ENCODE measurements around the gene ROCK2.

Gene ROCK2

DNA sequence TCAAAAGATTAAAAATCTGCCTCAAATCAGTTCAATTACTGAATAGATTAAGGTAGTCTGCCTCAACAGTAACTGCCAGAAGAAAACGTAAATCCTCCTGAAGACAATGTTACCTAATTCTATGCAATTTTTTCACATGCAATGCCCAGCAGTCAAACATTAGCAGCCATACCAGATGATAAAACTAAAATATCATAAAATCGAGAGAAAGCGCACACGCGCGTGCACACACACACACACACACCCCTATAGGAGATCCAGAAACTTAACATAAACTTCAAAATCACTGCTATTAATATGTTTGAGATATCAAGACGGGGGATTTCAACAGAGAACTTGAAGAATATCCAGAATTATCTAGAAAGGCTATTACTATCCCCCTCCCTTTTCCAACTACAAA, 32.9 kb downstream of the ROCK2 start:
- H3K27ac ChIP-seq, result no peak overlapping the region
- peaks cover 14% of the 10 kb centered on the region; the same call in 1 of the 2 replicates for H3K79me2 ChIP-seq (ENCODE audit: insufficient read depth, low read depth)
- no peak overlapping the region for H3K4me2 ChIP-seq
- no peak overlapping the region for H3K4me3 ChIP-seq (IDR thresholded peaks at IDR 0.05; ENCODE audit: insufficient read depth, low read depth, low read length)
- H3K4me1 ChIP-seq (ENCODE audit: low read depth, poor library complexity, severe bottlenecking), result no peaks in the 10 kb centered on the region
- no peak overlapping the region for H2AFZ ChIP-seq (ENCODE audit: low read depth)
- TF ChIP-seq, protein P1, sequence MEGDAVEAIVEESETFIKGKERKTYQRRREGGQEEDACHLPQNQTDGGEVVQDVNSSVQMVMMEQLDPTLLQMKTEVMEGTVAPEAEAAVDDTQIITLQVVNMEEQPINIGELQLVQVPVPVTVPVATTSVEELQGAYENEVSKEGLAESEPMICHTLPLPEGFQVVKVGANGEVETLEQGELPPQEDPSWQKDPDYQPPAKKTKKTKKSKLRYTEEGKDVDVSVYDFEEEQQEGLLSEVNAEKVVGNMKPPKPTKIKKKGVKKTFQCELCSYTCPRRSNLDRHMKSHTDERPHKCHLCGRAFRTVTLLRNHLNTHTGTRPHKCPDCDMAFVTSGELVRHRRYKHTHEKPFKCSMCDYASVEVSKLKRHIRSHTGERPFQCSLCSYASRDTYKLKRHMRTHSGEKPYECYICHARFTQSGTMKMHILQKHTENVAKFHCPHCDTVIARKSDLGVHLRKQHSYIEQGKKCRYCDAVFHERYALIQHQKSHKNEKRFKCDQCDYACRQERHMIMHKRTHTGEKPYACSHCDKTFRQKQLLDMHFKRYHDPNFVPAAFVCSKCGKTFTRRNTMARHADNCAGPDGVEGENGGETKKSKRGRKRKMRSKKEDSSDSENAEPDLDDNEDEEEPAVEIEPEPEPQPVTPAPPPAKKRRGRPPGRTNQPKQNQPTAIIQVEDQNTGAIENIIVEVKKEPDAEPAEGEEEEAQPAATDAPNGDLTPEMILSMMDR (conservative IDR thresholded peaks at IDR 0.05; ENCODE audit: low read depth, low read length), result no peak
- no peaks in the 10 kb centered on the region for H3K36me3 ChIP-seq (ENCODE audit: insufficient read depth)
- no peaks in the 10 kb centered on the region for H4K20me1 ChIP-seq (ENCODE audit: insufficient read depth)
- no peak overlapping the region for H3K9ac ChIP-seq
- H3K27me3 ChIP-seq (ENCODE audit: insufficient read depth, low read depth), result no peaks in the 10 kb centered on the region

DNA sequence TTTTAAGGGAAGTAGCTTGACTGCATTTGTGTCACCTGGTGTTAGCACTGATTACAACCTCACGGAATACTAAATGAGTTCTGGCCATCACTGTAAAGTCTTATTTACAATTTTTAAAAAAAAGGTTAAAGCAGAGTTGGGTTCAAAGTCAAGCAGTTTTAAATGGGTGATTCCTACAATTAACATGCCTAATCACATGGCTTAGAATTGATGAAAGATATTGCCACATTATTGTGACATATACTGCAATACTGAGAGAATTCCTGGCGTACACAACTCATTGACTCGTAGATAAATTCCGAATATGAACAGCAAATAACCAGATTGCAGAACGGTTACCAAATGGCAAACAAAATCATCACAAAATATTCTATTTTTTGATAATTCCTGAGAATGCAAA, 34.2 kb downstream of the ROCK2 start:
- TF ChIP-seq, protein P1 (conservative IDR thresholded peaks at IDR 0.05; ENCODE audit: low read depth, low read length), result no peak
- Histone ChIP-seq H3K36me3 (ENCODE audit: insufficient read depth) (no peaks in the 10 kb centered on the region), H3K27me3 (ENCODE audit: insufficient read depth, low read depth) (no peaks in the 10 kb centered on the region), H3K4me3 (IDR thresholded peaks at IDR 0.05; ENCODE audit: insufficient read depth, low read depth, low read length) (no peak overlapping the region), H3K4me2 (no peak overlapping the region), H3K27ac (no peak overlapping the region), H2AFZ (ENCODE audit: low read depth) (no peak overlapping the region), H3K4me1 (ENCODE audit: low read depth, poor library complexity, severe bottlenecking) (no peaks in the 10 kb centered on the region), H3K79me2 (ENCODE audit: insufficient read depth, low read depth) (peaks cover 18% of the 10 kb centered on the region; the same call in 1 of the 2 replicates), H4K20me1 (ENCODE audit: insufficient read depth) (no peaks in the 10 kb centered on the region), H3K9ac (no peak overlapping the region)

GRCh38 chr2:11309706-11310105, 34.7 kb downstream of the ROCK2 start:
- peaks cover 14% of the 10 kb centered on the region; the same call in 1 of the 2 replicates for H3K79me2 ChIP-seq (ENCODE audit: insufficient read depth, low read depth)
- H2AFZ ChIP-seq (ENCODE audit: low read depth), result no peak overlapping the region
- no peaks in the 10 kb centered on the region for H3K36me3 ChIP-seq (ENCODE audit: insufficient read depth)
- no peak overlapping the region for H3K27ac ChIP-seq
- no peaks in the 10 kb centered on the region for H3K27me3 ChIP-seq (ENCODE audit: insufficient read depth, low read depth)
- H4K20me1 ChIP-seq (ENCODE audit: insufficient read depth), result no peaks in the 10 kb centered on the region
- no peak overlapping the region for H3K9ac ChIP-seq
- TF ChIP-seq, protein P1 (conservative IDR thresholded peaks at IDR 0.05; ENCODE audit: low read depth, low read length), result no peak
- H3K4me3 ChIP-seq (IDR thresholded peaks at IDR 0.05; ENCODE audit: insufficient read depth, low read depth, low read length), result no peak overlapping the region
- no peak overlapping the region for H3K4me2 ChIP-seq
- no peaks in the 10 kb centered on the region for H3K4me1 ChIP-seq (ENCODE audit: low read depth, poor library complexity, severe bottlenecking)

DNA sequence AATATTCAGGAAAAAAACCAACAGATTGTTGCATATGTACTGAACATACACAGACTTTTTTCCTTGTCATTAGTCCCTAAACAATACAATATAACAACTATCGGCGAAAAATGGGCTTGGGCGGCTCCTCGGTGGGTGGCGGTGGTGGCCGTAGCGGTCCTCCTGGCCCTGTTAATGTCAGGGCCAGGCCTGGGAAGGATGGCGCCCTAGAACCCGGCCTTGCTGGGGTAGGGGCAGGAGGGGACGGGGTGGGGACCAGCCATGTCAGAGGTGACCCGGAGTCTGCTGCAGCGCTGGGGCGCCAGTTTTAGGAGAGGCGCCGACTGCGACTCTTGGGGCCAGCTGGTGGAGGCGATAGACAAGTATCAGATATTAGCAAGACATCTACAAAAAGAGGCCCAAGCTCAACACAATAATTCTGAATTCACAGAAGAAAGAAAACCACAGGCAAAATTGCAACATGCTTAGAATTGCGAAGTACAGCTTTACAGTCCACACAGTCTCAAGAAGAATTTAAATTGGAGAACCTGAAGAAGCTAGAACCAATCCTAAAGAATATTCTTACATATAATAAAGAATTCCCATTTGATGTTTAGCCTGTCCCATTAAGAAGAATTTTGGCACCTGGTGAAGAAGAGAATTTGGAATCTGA, 36.5 kb downstream of the ROCK2 start:
- no peaks in the 10 kb centered on the region for H4K20me1 ChIP-seq (ENCODE audit: insufficient read depth)
- H3K36me3 ChIP-seq (ENCODE audit: insufficient read depth), result no peaks in the 10 kb centered on the region
- H3K4me3 ChIP-seq (IDR thresholded peaks at IDR 0.05; ENCODE audit: insufficient read depth, low read depth, low read length), result no peak overlapping the region
- no peak overlapping the region for H3K27ac ChIP-seq
- no peak overlapping the region for H2AFZ ChIP-seq (ENCODE audit: low read depth)
- peaks cover 17% of the 10 kb centered on the region; the same call in 1 of the 2 replicates for H3K79me2 ChIP-seq (ENCODE audit: insufficient read depth, low read depth)
- no peaks in the 10 kb centered on the region for H3K4me1 ChIP-seq (ENCODE audit: low read depth, poor library complexity, severe bottlenecking)
- no peak overlapping the region for H3K9ac ChIP-seq
- TF ChIP-seq, protein P1 (conservative IDR thresholded peaks at IDR 0.05; ENCODE audit: low read depth, low read length), result no peak
- no peak overlapping the region for H3K4me2 ChIP-seq
- no peaks in the 10 kb centered on the region for H3K27me3 ChIP-seq (ENCODE audit: insufficient read depth, low read depth)

Measured in KMS-11 (cell line).